Spleen (tissue), 11 donors: ENCODE measurements around the gene ARHGAP10. TPM values are rescaled to one million over a fixed set of nuclear protein-coding genes. Genes with fewer than 3 reads are reported as not detected.

Experiments used
- DNase-seq: peaks from one replicate; pipeline ENCODE4 v3.0.0-alpha.2; 2020
- H3K27ac ChIP-seq, 8 donors: fragments of 200-600 bp; sonication (generic) in 7 of 8; 1 replicate in 4 of 8; 2 replicates in 4 of 8; pipeline versions ENCODE4 v1.5.0 to v1.8.0; 2016 to 2021; ENCODE audit warnings: inconsistent platforms in 4 of 8, mild to moderate bottlenecking in 4 of 8, moderate library complexity in 1 of 8
- H3K27me3 ChIP-seq, 7 donors: fragments of 200-600 bp; sonication (generic) in 6 of 7; replicated peaks in 1 of 7; 1 replicate in 4 of 7; 2 replicates in 3 of 7; pipeline versions ENCODE4 v1.5.0 to v1.8.0; 2016 to 2021; ENCODE audit warnings: inconsistent platforms in 3 of 7, mild to moderate bottlenecking in 1 of 7
- H3K36me3 ChIP-seq, 6 donors: fragments of 200-600 bp; sonication (generic) in 5 of 6; 1 replicate in 4 of 6; 2 replicates in 2 of 6; pipeline versions ENCODE4 v1.5.0 to v1.8.0; 2016 to 2021; ENCODE audit warnings: inconsistent platforms in 2 of 6
- H3K4me1 ChIP-seq, 6 donors: fragments of 200-600 bp; sonication (generic) in 5 of 6; 1 replicate in 3 of 6; 2 replicates in 3 of 6; pipeline versions ENCODE4 v1.5.0 to v1.8.0; 2016 to 2021; ENCODE audit warnings: inconsistent platforms in 3 of 6
- H3K4me3 ChIP-seq, 8 donors: fragments of 200-600 bp; sonication (generic) in 7 of 8; 1 replicate in 4 of 8; 2 replicates in 4 of 8; pipeline versions ENCODE4 v1.5.0 to v1.8.0; 2016 to 2021; ENCODE audit warnings: inconsistent platforms in 4 of 8, mild to moderate bottlenecking in 4 of 8, moderate library complexity in 2 of 8
- H3K9me3 ChIP-seq, 8 donors: fragments of 200-600 bp; sonication (generic) in 7 of 8; 1 replicate in 4 of 8; 2 replicates in 4 of 8; pipeline versions ENCODE4 v1.5.0 to v1.8.0; 2016 to 2021; ENCODE audit warnings: inconsistent platforms in 4 of 8
- CTCF ChIP-seq, 11 experiments: fragments of 200-600 bp in 7 of 11; fragments of 450-650 bp in 4 of 11; sonication (generic) in 4 of 11; IDR thresholded peaks in 8 of 11; conservative IDR thresholded peaks in 3 of 11; 1 replicate in 7 of 11; 2 replicates in 4 of 11; pipeline versions ENCODE4 v1.4.0 to v1.8.0; 2016 to 2021; ENCODE audit warnings: antibody characterized with exemption in 11 of 11, inconsistent platforms in 4 of 11, mild to moderate bottlenecking in 1 of 11
- POLR2A ChIP-seq, 3 donors: fragments of 450-650 bp; IDR thresholded peaks; one replicate each; pipeline ENCODE4 v1.5.1; 2017; ENCODE audit warnings: antibody characterized with exemption in 3 of 3, mild to moderate bottlenecking in 1 of 3
- POLR2AphosphoS5 ChIP-seq, 3 donors: sonication (generic); formaldehyde crosslinking; IDR thresholded peaks; one replicate each; pipeline ENCODE4 v1.5.1; 2017; ENCODE audit warnings: antibody characterized with exemption in 3 of 3
- WGBS, 5 donors: extraction: QIAGEN DNeasy Blood & Tissue Kit in 3 of 5; methylation state at CpG; one replicate each; pipeline versions ENCODE4 v1.1.5 to v1.1.7; 2013 to 2018; 5-methylcytosine and 5-hydroxymethylcytosine counted together
- intact Hi-C: fragments of 100-400 bp; cut with DNase I; formaldehyde crosslinking; loops from one replicate; pipeline ENCODE4 v1.15.0; 2023; ENCODE audit warnings: low total_unique reads
- polyA plus RNA-seq, 3 donors: library from polyadenylated mRNA; stranded (reverse); fragments of 200-250 nt; gene quantifications; one replicate each; pipeline ENCODE4 v1.2.1, GENCODE V29; 2013
- total RNA-seq, 7 donors: library from RNA; depleted of rRNA in 3 of 7; stranded (reverse); fragments of >200 nt in 3 of 7; fragmentation: NEBNext Ultra II Directional in 4 of 7; extraction: Animal tissue kit (Norgen Biotek cat#: 25700) in 4 of 7; gene quantifications; one replicate each; pipeline versions ENCODE4 v1.1.0 to v1.2.1, GENCODE V29; 2016 to 2021
- donor health status: healthy with polysubstance abuse.
- donor health status: DM: no; HTN: no; CAD: no; lungs with moderate emphysema.
- donor health status: DM: no; HTN: no; CAD: no.
- donor health status: Bipolar disorder and iron deficiency.
- donor health status: healthy.
- donor health status: DM: no; HTN: no; CAD: no.
- donor health status: DM: yes; HTN: yes; CAD: no.

ARHGAP10 gene
- total and polyA plus RNA-seq, 10 donors: 4.0 to 35.5 (median 13.3) TPM

GRCh38 chr4:147777456-147778091, 45.7 kb downstream of the ARHGAP10 start:
- 66 to 89% (median 82%) methylated on average over 5 of the region's 5 CpGs for WGBS, 5 donors
- H3K4me3 ChIP-seq: no peak overlapping the region
- intact Hi-C loops: no loop called here
- H3K9me3 ChIP-seq: no peaks in the 10 kb centered on the region
- no peaks in the 10 kb centered on the region for H3K36me3 ChIP-seq
- H3K27me3 ChIP-seq: no peaks in the 10 kb centered on the region
- TF ChIP-seq POLR2AphosphoS5 (IDR thresholded peaks at IDR 0.05) (no peak), CTCF (IDR thresholded peaks at IDR 0.05 in 8 of 11, conservative IDR thresholded peaks at IDR 0.05 in 3 of 11) (no peak), POLR2A (IDR thresholded peaks at IDR 0.05) (no peak)
- DNase-seq: no peak
- H3K27ac ChIP-seq: no peak overlapping the region
- H3K4me1 ChIP-seq: peaks cover 0 to 37% (median 15%) of the 10 kb centered on the region in 6 donors

GRCh38 chr4:147778942-147779341, 47.1 kb downstream of the ARHGAP10 start:
- no peak for DNase-seq
- Histone ChIP-seq H3K36me3 (no peaks in the 10 kb centered on the region), H3K27ac (no peak overlapping the region), H3K4me3 (no peak overlapping the region), H3K27me3 (no peaks in the 10 kb centered on the region), H3K4me1 (peaks cover 0 to 34% (median 15%) of the 10 kb centered on the region in 6 donors), H3K9me3 (no peaks in the 10 kb centered on the region)
- 81 to 94% (median 87%) methylated on average over 7 of the region's 7 CpGs for WGBS, 5 donors
- intact Hi-C loops: no loop called here
- TF ChIP-seq CTCF (IDR thresholded peaks at IDR 0.05 in 8 of 11, conservative IDR thresholded peaks at IDR 0.05 in 3 of 11) (no peak), POLR2A (IDR thresholded peaks at IDR 0.05) (no peak), POLR2AphosphoS5 (IDR thresholded peaks at IDR 0.05) (no peak)

GRCh38 chr4:147779451-147779850, 47.6 kb downstream of the ARHGAP10 start:
- intact Hi-C loops: no loop called here
- no peak for TF ChIP-seq POLR2AphosphoS5 (IDR thresholded peaks at IDR 0.05)
- no peak for TF ChIP-seq CTCF (IDR thresholded peaks at IDR 0.05 in 8 of 11, conservative IDR thresholded peaks at IDR 0.05 in 3 of 11)
- TF ChIP-seq POLR2A (IDR thresholded peaks at IDR 0.05): no peak
- H3K4me1 ChIP-seq: peaks cover 0 to 34% (median 15%) of the 10 kb centered on the region in 6 donors

GRCh38 chr4:147780137-147780777, 48.4 kb downstream of the ARHGAP10 start:
- peaks cover 0 to 34% (median 15%) of the 10 kb centered on the region in 6 donors for H3K4me1 ChIP-seq
- H3K9me3 ChIP-seq: no peaks in the 10 kb centered on the region
- no peak for DNase-seq
- no peaks in the 10 kb centered on the region for H3K27me3 ChIP-seq
- TF ChIP-seq POLR2AphosphoS5 (IDR thresholded peaks at IDR 0.05) (no peak), POLR2A (IDR thresholded peaks at IDR 0.05) (no peak), CTCF (IDR thresholded peaks at IDR 0.05 in 8 of 11, conservative IDR thresholded peaks at IDR 0.05 in 3 of 11) (no peak)
- no peaks in the 10 kb centered on the region for H3K36me3 ChIP-seq
- 26 to 43% (median 37%) methylated on average over 7 of the region's 7 CpGs for WGBS, 5 donors
- intact Hi-C loops: no loop called here
- H3K27ac ChIP-seq: peak overlapping the region in 1 of 8 donors; percentile 26
- peak overlapping the region in 1 of 8 donors; percentile 22 for H3K4me3 ChIP-seq

More at GRCh38 chr4:147779451-147779850, 47.6 kb downstream of the ARHGAP10 start:
- no peak for DNase-seq
- no peak overlapping the region for H3K27ac ChIP-seq
- no peaks in the 10 kb centered on the region for H3K9me3 ChIP-seq
- H3K27me3 ChIP-seq: no peaks in the 10 kb centered on the region
- H3K36me3 ChIP-seq: no peaks in the 10 kb centered on the region
- no peak overlapping the region for H3K4me3 ChIP-seq
